ENCODE data around the gene EFHB. TPM values are rescaled to one million over a fixed set of nuclear protein-coding genes. Genes with fewer than 3 reads are reported as not detected.
A peak's percentile ranks its signal among the peaks of the same experiment; 100 is the strongest.
"Not testable (repeated sequence)": the region's sequence is repeated elsewhere in the genome, so short reads cannot be mapped to it uniquely, and the experiment has no call there.

EFHB gene
- total RNA-seq, 2 experiments from 2014 or later, result 0.62 to 0.79 TPM

DNA sequence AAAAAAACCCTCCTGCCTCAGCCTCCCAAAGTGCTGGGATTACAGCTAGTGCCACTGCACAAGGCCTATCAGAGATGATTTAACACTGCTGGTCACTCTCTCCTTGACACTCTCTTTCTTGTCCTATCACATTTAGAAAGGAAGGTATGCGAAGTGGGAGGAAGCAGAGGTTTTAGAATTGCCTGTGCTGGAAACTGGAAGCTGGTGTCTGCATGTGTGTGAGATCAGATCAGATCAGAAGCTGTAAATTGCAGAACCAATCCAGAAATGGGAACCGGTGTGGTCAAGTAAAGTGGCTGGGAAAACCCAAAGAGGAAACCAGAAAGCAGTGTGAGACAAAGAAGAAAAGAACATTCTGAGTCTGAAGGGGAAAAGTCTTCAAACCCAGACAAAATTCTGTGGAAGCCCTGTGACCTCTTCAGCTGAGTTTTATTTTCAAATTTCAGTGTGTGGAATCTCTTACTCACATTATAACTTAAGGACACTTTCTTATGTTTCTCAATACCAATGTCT lies 2.8 kb downstream of the EFHB start:
- peaks cover 5% of the 10 kb centered on the region for H3K36me3 Mint-ChIP-seq (ENCODE audit: low read depth)
- H3K27me3 Mint-ChIP-seq, result peaks cover 12% of the 10 kb centered on the region
- peak overlapping the region; percentile 21 for H3K4me3 Mint-ChIP-seq
- intact Hi-C loops (cut with DNase I, micrococcal nuclease), result loop anchor here (1.0 to 5.0 kb wide), 7 partner anchors 16 to 1059 kb away; partner anchors contain the start of genes RAB5A (in 2 of the 2) and SGO1 (in 2 of the 2)
- DNase-seq, result peak; percentile 71
- ChIA-PET CTCF (interaction anchor here (0.5 to 1.3 kb wide), 8 partner anchors 11 to 258 kb away, joined by 3 to 4 read pairs (median 3); partner anchors contain the start of gene RAB5A), POLR2A (interaction anchor here (0.6 to 1.0 kb wide), 4 partner anchors 17 to 760 kb away, joined by 3 to 4 read pairs (median 3); no protein-coding TSS in a partner anchor)
- H3K4me1 Mint-ChIP-seq, result peaks cover 32% of the 10 kb centered on the region
- H3K9me3 Mint-ChIP-seq (ENCODE audit: low read depth), result no peaks in the 10 kb centered on the region
- ATAC-seq, result peak; percentile 82
- peak overlapping the region; percentile 83 for H3K27ac Mint-ChIP-seq

- Mint-ChIP-seq H3K27ac (no peak overlapping the region), H3K27me3 (peaks cover 2% of the 10 kb centered on the region), H3K9me3 (ENCODE audit: low read depth) (no peaks in the 10 kb centered on the region), H3K36me3 (ENCODE audit: low read depth) (no peaks in the 10 kb centered on the region), H3K4me3 (no peak overlapping the region), H3K4me1 (no peaks in the 10 kb centered on the region)
- intact Hi-C loops (cut with DNase I, micrococcal nuclease), result no loop called here
- DNase-seq (no peak), ATAC-seq (no peak)
- ChIA-PET CTCF (interaction anchor here (0.6 kb wide), 1 partner anchor 13 kb away, joined by 4 read pairs; no protein-coding TSS in a partner anchor), POLR2A (no interaction called here)
Measured at GRCh38 chr3:19920401-19921080, 13.5 kb downstream of the EFHB start.

- intact Hi-C loops (cut with DNase I, micrococcal nuclease), result no loop called here
- no peaks in the 10 kb centered on the region for H3K36me3 Mint-ChIP-seq (ENCODE audit: low read depth)
- ChIA-PET POLR2A (no interaction called here), CTCF (no interaction called here)
- H3K9me3 Mint-ChIP-seq (ENCODE audit: low read depth), result no peaks in the 10 kb centered on the region
- H3K27me3 Mint-ChIP-seq, result no peaks in the 10 kb centered on the region
- no peak overlapping the region for H3K4me3 Mint-ChIP-seq
- H3K27ac Mint-ChIP-seq, result no peak overlapping the region
- no peaks in the 10 kb centered on the region for H3K4me1 Mint-ChIP-seq
- DNase-seq (no peak), ATAC-seq (no peak)
Measured at GRCh38 chr3:19917167-19917566, 16.9 kb downstream of the EFHB start.

DNA sequence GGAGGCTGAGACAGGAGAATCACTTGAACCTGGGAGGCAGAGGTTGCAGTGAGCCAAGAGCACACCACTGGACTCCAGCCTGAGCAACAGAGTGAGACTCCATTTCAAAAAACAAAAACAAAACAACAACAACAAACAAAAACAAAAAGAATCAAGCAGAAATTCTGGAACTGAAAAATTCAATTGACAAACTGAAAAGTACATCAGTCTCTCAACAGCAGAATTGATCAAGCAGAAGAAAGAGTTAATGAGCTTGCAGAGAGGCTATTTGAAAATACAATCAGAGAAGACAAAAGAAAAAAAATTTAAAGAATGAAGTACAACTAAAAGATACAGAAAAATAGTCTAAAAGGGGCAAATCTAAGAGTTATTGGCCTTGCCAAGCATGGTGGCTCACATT lies 22.6 kb downstream of the EFHB start:
- Mint-ChIP-seq H3K9me3 (ENCODE audit: low read depth) (peaks cover 6% of the 10 kb centered on the region), H3K27me3 (no peaks in the 10 kb centered on the region), H3K4me1 (no peaks in the 10 kb centered on the region), H3K27ac (no peak overlapping the region), H3K4me3 (no peak overlapping the region), H3K36me3 (ENCODE audit: low read depth) (peaks cover 3% of the 10 kb centered on the region)
- CTCF ChIA-PET, result interaction anchor here (0.8 kb wide), 1 partner anchor 304 kb away, joined by 3 read pairs; no protein-coding TSS in a partner anchor
- ATAC-seq, result no peak
- intact Hi-C loops (cut with DNase I, micrococcal nuclease), result no loop called here
- POLR2A ChIA-PET, result no interaction called here
- no peak for DNase-seq

DNA sequence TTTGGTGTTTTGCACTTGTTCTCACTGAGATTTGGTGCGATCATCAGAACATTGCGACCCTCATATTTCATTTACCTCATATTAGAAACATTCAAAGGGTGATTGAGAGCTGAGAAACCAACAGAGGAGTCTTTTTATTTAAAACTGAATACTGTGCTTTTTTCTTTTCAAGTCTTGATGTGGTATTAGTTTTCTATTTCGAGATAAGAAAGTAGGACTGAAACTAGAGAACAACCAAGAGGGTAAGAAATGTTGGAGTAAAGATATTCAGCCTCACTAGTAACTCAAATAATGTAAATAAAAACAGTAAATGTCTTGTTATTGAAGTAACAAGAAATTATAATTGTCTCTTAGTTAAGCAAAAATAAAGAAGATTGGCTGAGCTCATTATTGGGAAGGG lies 26.5 kb downstream of the EFHB start:
- no peaks in the 10 kb centered on the region for H3K4me1 Mint-ChIP-seq
- no peaks in the 10 kb centered on the region for H3K27me3 Mint-ChIP-seq
- DNase-seq (no peak), ATAC-seq (no peak)
- H3K27ac Mint-ChIP-seq, result no peak overlapping the region
- H3K4me3 Mint-ChIP-seq, result no peak overlapping the region
- H3K36me3 Mint-ChIP-seq (ENCODE audit: low read depth), result peaks cover 3% of the 10 kb centered on the region
- ChIA-PET POLR2A (no interaction called here), CTCF (interaction anchor here (0.6 to 0.7 kb wide), 2 partner anchors 12 to 35 kb away, joined by 3 to 4 read pairs; no protein-coding TSS in a partner anchor)
- intact Hi-C loops (cut with DNase I, micrococcal nuclease), result no loop called here
- peaks cover 6% of the 10 kb centered on the region for H3K9me3 Mint-ChIP-seq (ENCODE audit: low read depth)

DNA sequence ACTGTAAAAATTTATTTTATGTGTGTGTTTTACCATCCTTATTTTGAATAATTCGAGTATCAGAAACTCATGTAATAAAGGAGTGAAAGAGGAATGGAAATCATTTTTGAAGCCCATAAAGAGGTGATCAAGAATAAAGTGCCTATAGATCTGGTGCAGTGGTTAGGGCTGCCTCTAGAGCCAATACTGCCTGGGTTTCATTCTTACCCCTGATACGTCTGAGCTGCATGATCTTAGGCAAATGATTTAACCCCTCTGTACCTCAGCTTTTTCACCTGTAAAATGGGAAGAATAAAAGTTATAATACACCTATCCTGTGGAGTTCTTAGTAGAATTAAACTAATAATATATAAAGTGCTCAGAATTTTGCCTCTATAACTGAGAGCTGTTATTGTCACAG lies 30.4 kb downstream of the EFHB start:
- Mint-ChIP-seq H3K4me1 (no peaks in the 10 kb centered on the region), H3K36me3 (ENCODE audit: low read depth) (no peaks in the 10 kb centered on the region), H3K27me3 (no peaks in the 10 kb centered on the region), H3K4me3 (no peak overlapping the region), H3K9me3 (ENCODE audit: low read depth) (no peaks in the 10 kb centered on the region), H3K27ac (no peak overlapping the region)
- ChIA-PET POLR2A (interaction anchor here (0.6 kb wide), 1 partner anchor 8 kb away, joined by 5 read pairs; no protein-coding TSS in a partner anchor), CTCF (no interaction called here)
- ATAC-seq, result no peak
- intact Hi-C loops (cut with DNase I, micrococcal nuclease), result no loop called here
- no peak for DNase-seq

DNA sequence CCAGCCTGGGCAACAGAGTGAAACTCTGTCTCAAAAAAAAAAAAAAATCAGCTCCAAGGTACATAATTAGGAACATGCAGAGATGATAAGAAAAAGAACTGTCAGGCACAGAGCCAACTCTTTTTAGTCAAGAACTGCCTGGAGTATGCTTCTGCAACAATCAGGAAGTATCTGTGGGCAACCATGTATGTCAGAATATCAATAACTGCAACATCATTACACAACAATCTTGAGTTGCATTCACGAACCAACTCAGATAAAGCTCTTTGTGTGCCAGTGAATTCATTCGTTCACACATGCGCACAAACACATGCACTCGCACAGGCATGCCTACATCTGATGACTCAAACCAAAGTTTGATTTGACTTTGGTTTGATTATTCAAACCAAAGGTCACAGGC lies 32.1 kb downstream of the EFHB start:
- no peaks in the 10 kb centered on the region for H3K36me3 Mint-ChIP-seq (ENCODE audit: low read depth)
- ATAC-seq (no peak), DNase-seq (no peak)
- no peaks in the 10 kb centered on the region for H3K9me3 Mint-ChIP-seq (ENCODE audit: low read depth)
- no peaks in the 10 kb centered on the region for H3K27me3 Mint-ChIP-seq
- CTCF ChIA-PET, result no interaction called here
- H3K27ac Mint-ChIP-seq, result no peak overlapping the region
- H3K4me3 Mint-ChIP-seq, result no peak overlapping the region
- POLR2A ChIA-PET, result no interaction called here
- intact Hi-C loops (cut with DNase I, micrococcal nuclease), result no loop called here
- no peaks in the 10 kb centered on the region for H3K4me1 Mint-ChIP-seq

DNA sequence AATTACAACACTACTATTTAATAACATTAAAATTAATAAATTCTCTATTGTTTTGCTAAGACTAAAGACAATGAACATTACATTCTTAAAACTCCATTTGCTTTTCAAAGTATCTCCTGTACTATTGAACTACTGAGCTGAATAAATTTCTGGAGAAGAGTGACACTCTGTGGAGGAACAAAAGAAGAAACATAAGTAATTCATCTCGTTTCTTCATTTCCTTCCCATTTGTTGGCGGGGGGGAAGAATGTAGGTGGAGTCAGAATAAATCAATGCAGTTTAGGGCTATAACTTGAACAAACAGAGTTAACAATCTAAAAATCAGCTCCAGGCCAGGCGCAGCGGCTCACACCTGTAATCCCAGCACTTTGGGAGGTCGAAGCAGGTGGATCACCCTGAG lies 32.7 kb downstream of the EFHB start:
- Mint-ChIP-seq H3K36me3 (ENCODE audit: low read depth) (no peaks in the 10 kb centered on the region), H3K4me1 (no peaks in the 10 kb centered on the region), H3K4me3 (no peak overlapping the region), H3K9me3 (ENCODE audit: low read depth) (no peaks in the 10 kb centered on the region), H3K27ac (no peak overlapping the region), H3K27me3 (no peaks in the 10 kb centered on the region)
- DNase-seq, result no peak
- ChIA-PET POLR2A (no interaction called here), CTCF (no interaction called here)
- no peak for ATAC-seq
- intact Hi-C loops (cut with DNase I, micrococcal nuclease), result no loop called here

DNA sequence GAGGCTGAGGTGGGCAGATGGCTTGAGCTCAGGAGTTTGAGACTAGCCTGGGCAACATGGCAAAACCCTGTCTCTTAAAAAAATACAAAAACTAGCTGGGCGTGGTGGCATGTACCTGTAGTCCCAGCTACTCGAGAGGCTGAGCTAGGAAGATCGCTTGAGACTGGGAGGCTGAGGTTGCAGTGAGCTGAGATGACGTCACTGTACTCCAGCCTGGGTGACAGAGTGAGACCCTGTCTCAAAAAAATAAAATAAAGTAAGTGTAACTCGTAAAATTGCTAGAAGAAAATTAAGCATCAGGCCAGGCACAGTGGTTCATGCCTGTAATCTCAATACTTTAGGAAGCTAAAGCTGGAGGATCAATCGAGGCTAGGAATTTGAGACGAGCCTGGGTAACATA lies 34.2 kb downstream of the EFHB start:
- POLR2A ChIA-PET; intact Hi-C loops (cut with DNase I, micrococcal nuclease); CTCF ChIA-PET; ATAC-seq; H3K36me3 Mint-ChIP-seq (ENCODE audit: low read depth); H3K4me3 Mint-ChIP-seq; H3K4me1 Mint-ChIP-seq; H3K27ac Mint-ChIP-seq; DNase-seq; H3K9me3 Mint-ChIP-seq (ENCODE audit: low read depth); H3K27me3 Mint-ChIP-seq: not testable (repeated sequence)

GRCh38 chr3:19899264-19899663 lies 34.8 kb downstream of the EFHB start:
- Mint-ChIP-seq H3K4me1 (no peaks in the 10 kb centered on the region), H3K4me3 (no peak overlapping the region), H3K27me3 (no peaks in the 10 kb centered on the region), H3K27ac (no peak overlapping the region), H3K36me3 (ENCODE audit: low read depth) (no peaks in the 10 kb centered on the region), H3K9me3 (ENCODE audit: low read depth) (no peaks in the 10 kb centered on the region)
- intact Hi-C loops (cut with DNase I, micrococcal nuclease), result no loop called here
- ATAC-seq (no peak), DNase-seq (no peak)
- ChIA-PET CTCF (no interaction called here), POLR2A (no interaction called here)

DNA sequence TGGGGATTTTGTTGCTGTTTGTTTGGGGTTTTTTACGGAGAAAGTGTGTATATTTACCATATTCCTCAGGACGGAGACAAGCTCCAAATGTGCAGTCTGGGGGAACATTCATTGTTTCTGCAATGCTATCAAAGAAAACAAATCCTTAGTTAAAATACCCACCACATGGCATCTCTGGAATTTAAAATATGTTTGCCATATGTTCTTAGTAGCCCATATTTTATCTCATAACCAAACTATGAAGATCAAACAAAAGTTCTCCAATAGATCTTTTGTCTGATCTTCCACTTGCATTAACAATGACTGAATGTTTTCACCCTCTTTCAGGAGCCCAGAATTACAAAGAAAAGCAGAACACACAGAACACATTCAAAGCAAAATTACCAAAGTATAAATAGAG lies 35.3 kb downstream of the EFHB start:
- H3K9me3 Mint-ChIP-seq (ENCODE audit: low read depth), result no peaks in the 10 kb centered on the region
- H3K36me3 Mint-ChIP-seq (ENCODE audit: low read depth), result no peaks in the 10 kb centered on the region
- POLR2A ChIA-PET, result no interaction called here
- CTCF ChIA-PET, result interaction anchor here (1.2 kb wide), 1 partner anchor 10 kb away, joined by 3 read pairs; no protein-coding TSS in a partner anchor
- intact Hi-C loops (cut with DNase I, micrococcal nuclease), result no loop called here
- ATAC-seq (no peak), DNase-seq (no peak)
- no peaks in the 10 kb centered on the region for H3K27me3 Mint-ChIP-seq
- H3K4me3 Mint-ChIP-seq, result no peak overlapping the region
- H3K4me1 Mint-ChIP-seq, result no peaks in the 10 kb centered on the region
- no peak overlapping the region for H3K27ac Mint-ChIP-seq

DNA sequence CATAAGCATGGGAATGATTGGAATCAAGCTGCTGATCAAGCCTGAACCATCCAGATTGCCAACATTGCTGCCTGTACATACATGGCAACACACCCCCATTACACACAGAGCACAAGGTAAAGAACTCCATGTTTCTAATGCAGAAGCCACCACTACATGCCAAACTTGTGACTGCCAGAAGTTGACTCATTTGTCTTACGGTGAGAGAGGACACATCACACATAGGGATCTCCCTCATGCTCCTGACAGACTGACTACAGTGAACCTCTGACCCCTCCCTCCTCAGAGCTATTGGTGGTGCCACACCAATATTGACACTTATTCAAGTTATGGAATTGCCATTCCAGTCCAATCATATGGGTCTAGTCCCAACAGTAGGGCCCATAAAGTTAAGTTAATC lies 42.3 kb downstream of the EFHB start:
- Mint-ChIP-seq H3K4me3 (no peak overlapping the region), H3K9me3 (ENCODE audit: low read depth) (no peaks in the 10 kb centered on the region), H3K27me3 (no peaks in the 10 kb centered on the region), H3K36me3 (ENCODE audit: low read depth) (no peaks in the 10 kb centered on the region), H3K4me1 (no peaks in the 10 kb centered on the region), H3K27ac (no peak overlapping the region)
- intact Hi-C loops (cut with DNase I, micrococcal nuclease), result no loop called here
- no peak for ATAC-seq
- ChIA-PET POLR2A (no interaction called here), CTCF (interaction anchor here (1.4 kb wide), 1 partner anchor 27 kb away, joined by 3 read pairs; no protein-coding TSS in a partner anchor)
- no peak for DNase-seq
